ENCODE data around the gene WDR37.
"Not testable (repeated sequence)": the region's sequence is repeated elsewhere in the genome, so short reads cannot be mapped to it uniquely, and the experiment has no call there.

WDR37 gene

GRCh38 chr10:1155791-1156615, 99.8 kb downstream of the WDR37 start:
- DNase-seq = no peak

- no peak for DNase-seq
Measured at GRCh38 chr10:1156616-1156886, 100.4 kb downstream of the WDR37 start.

- DNase-seq = no peak
Measured at GRCh38 chr10:1156921-1157614, 100.9 kb downstream of the WDR37 start.

GRCh38 chr10:1157615-1157933, 101.4 kb downstream of the WDR37 start:
- no peak for DNase-seq

GRCh38 chr10:1158066-1158465, 101.9 kb downstream of the WDR37 start:
- no peak for DNase-seq

GRCh38 chr10:1158536-1158935, 102.4 kb downstream of the WDR37 start:
- DNase-seq = not testable (repeated sequence)

- no peak for DNase-seq
Measured at GRCh38 chr10:1159131-1160061, 103.2 kb downstream of the WDR37 start.

- no peak for DNase-seq
Measured at GRCh38 chr10:1160561-1161314, 104.6 kb downstream of the WDR37 start.

- DNase-seq = not testable (repeated sequence)
Measured at GRCh38 chr10:1161315-1161673, 105.1 kb downstream of the WDR37 start.

- no peak for DNase-seq
Measured at GRCh38 chr10:1162481-1163203, 106.5 kb downstream of the WDR37 start.

- no peak for DNase-seq
Measured at GRCh38 chr10:1163204-1163660, 107.0 kb downstream of the WDR37 start.

- no peak for DNase-seq
Measured at GRCh38 chr10:1163831-1164230, 107.6 kb downstream of the WDR37 start.

GRCh38 chr10:1166101-1166827, 110.1 kb downstream of the WDR37 start:
- DNase-seq = no peak

- no peak for DNase-seq
Measured at GRCh38 chr10:1166828-1167275, 110.7 kb downstream of the WDR37 start.

- DNase-seq = no peak
Measured at GRCh38 chr10:1168763-1169162, 112.6 kb downstream of the WDR37 start.

- no peak for DNase-seq
Measured at GRCh38 chr10:1169186-1169885, 113.2 kb downstream of the WDR37 start.

GRCh38 chr10:1169981-1170866, 114.0 kb downstream of the WDR37 start:
- DNase-seq = no peak

- DNase-seq = no peak
Measured at GRCh38 chr10:1170867-1171180, 114.6 kb downstream of the WDR37 start.

GRCh38 chr10:1171182-1171581, 115.0 kb downstream of the WDR37 start:
- DNase-seq = no peak

- DNase-seq = no peak
Measured at GRCh38 chr10:1171586-1171985, 115.4 kb downstream of the WDR37 start.

All from CD4-positive, alpha-beta T cell treated with Interferon gamma for 1 hour (primary cell).